ENCODE data around the gene TPST1.

DNA sequence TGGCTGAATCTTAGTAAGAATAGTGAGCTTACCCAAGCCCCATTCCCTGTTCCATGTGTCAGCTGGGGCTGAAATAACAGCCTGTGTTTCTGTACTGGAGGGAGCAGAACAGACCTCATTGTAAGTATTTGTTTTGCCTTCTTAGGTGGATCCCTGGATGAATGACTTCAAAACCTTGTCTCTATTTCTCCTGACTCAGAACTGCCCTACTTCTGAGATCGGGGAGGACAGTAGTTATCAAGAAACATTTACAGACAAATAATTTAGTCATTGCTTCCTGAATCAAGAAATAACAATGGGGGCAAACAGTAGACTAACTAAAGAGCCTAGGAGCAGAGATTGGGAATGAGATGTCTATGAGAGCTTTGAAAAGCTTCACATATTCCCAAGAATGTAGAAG, 58.8 kb downstream of the TPST1 start:
- no peak for TF ChIP-seq EZH2 (IDR thresholded peaks at IDR 0.05; ENCODE audit: borderline replicate concordance, low read depth, low read length, severe bottlenecking)
- TF ChIP-seq, protein P1, sequence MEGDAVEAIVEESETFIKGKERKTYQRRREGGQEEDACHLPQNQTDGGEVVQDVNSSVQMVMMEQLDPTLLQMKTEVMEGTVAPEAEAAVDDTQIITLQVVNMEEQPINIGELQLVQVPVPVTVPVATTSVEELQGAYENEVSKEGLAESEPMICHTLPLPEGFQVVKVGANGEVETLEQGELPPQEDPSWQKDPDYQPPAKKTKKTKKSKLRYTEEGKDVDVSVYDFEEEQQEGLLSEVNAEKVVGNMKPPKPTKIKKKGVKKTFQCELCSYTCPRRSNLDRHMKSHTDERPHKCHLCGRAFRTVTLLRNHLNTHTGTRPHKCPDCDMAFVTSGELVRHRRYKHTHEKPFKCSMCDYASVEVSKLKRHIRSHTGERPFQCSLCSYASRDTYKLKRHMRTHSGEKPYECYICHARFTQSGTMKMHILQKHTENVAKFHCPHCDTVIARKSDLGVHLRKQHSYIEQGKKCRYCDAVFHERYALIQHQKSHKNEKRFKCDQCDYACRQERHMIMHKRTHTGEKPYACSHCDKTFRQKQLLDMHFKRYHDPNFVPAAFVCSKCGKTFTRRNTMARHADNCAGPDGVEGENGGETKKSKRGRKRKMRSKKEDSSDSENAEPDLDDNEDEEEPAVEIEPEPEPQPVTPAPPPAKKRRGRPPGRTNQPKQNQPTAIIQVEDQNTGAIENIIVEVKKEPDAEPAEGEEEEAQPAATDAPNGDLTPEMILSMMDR (IDR thresholded peaks at IDR 0.05; ENCODE audit: borderline replicate concordance, extremely low read depth, low read length, poor library complexity, severe bottlenecking), result no peak
